HepG2 (cell line): Measurements from ENCODE around the gene MROH2A. TPM values are rescaled to one million over a fixed set of nuclear protein-coding genes. Genes with fewer than 3 reads are reported as not detected.

Experiments
- ATAC-seq: fragments of 200-7000 bp; cut with Tn5 transposase; 3 replicates; pipeline ENCODE4 v1.9.1; 2020; ENCODE audit warnings: mild to moderate bottlenecking, moderate library complexity
- BruUV-seq: library from RNA; stranded (reverse); fragments of 400-500 nt; replicated peaks from 2 replicates; lab custom pipeline; 2021; lab: Mats Ljungman, UMichigan
- CTCF ChIA-PET: fragments of 300-600 bp; formaldehyde crosslinking; extraction: SDS; loops from one replicate; lab custom pipeline; 2021; ENCODE audit warnings: low total read pairs, inconsistent platforms, low intra/inter-chr PET ratio; lab: Yijun Ruan, JAX
- POLR2A ChIA-PET: fragments of 350-600 bp; sonication (Branson Sonifier 250); formaldehyde crosslinking; loops from one replicate; lab custom pipeline; 2020; ENCODE audit warnings: antibody characterized with exemption, inconsistent platforms; lab: Yijun Ruan, JAX
- DNase-seq: peaks from one replicate; pipeline ENCODE4 v3.0.0-alpha.2; 2015; ENCODE audit warnings: low spot score
- FAIRE-seq: peaks from 3 replicates; lab custom pipeline; 2011; peaks lifted over from hg19 to GRCh38; lab: Jason Lieb, UNC
- H2AFZ ChIP-seq: one replicate; pipeline ENCODE4 v1.6.1; 2011; ENCODE audit warnings: low read length, inconsistent platforms
- H3K27ac ChIP-seq: fragments of 300-600 bp; 3 replicates; pipeline ENCODE4 v1.8.0; 2011; ENCODE audit warnings: mixed run types, mild to moderate bottlenecking, mixed read lengths, low read length, inconsistent platforms; ENCODE audit not compliant: insufficient read depth; ENCODE audit errors: extremely low read length
- H3K27me3 ChIP-seq, 2 experiments: fragments of 200-600 bp in 1 of 2; 2 replicates in 1 of 2; 3 replicates in 1 of 2; pipeline versions ENCODE4 v1.6.0 to v1.8.0; 2011; ENCODE audit warnings: low read length in 2 of 2, mild to moderate bottlenecking in 2 of 2, moderate library complexity in 2 of 2, inconsistent platforms in 1 of 2; ENCODE audit not compliant: insufficient read depth in 2 of 2, control insufficient read depth in 1 of 2
- H3K36me3 ChIP-seq, 2 experiments: fragments of 200-600 bp in 1 of 2; replicated peaks in 1 of 2; 2 replicates in 1 of 2; 3 replicates in 1 of 2; pipeline versions ENCODE4 v1.5.1 to v1.8.0; 2011; ENCODE audit warnings: low read length in 2 of 2, inconsistent platforms in 1 of 2; ENCODE audit not compliant: insufficient read depth in 2 of 2, control insufficient read depth in 1 of 2
- H3K4me1 ChIP-seq: 2 replicates; pipeline ENCODE4 v1.5.1; 2012; ENCODE audit warnings: low read length, inconsistent platforms; ENCODE audit not compliant: insufficient read depth
- H3K4me2 ChIP-seq: 2 replicates; pipeline ENCODE4 v1.6.0; 2011; ENCODE audit warnings: low read depth, low read length, inconsistent platforms
- H3K4me3 ChIP-seq, 3 experiments: fragments of 200-600 bp in 1 of 3; sonication (generic), shearing (Covaris generic) in 1 of 3; replicated peaks in 1 of 3; 2 replicates each; pipeline ENCODE4 v1.5.1; 2011 to 2016; ENCODE audit warnings: low read length in 3 of 3, inconsistent platforms in 2 of 3, low read depth in 2 of 3, mild to moderate bottlenecking in 2 of 3, control low read depth in 1 of 3, mixed read lengths in 1 of 3; ENCODE audit not compliant: insufficient read depth in 1 of 3
- H3K79me2 ChIP-seq: one replicate; pipeline ENCODE4 v1.6.1; 2011; ENCODE audit warnings: low read length, inconsistent platforms; ENCODE audit not compliant: insufficient read depth
- H3K9ac ChIP-seq: 2 replicates; pipeline ENCODE4 v1.6.0; 2011; ENCODE audit warnings: mild to moderate bottlenecking, low read depth, low read length, inconsistent platforms; ENCODE audit not compliant: insufficient read depth
- H3K9me3 ChIP-seq: 2 replicates; pipeline ENCODE4 v1.5.1; 2012; ENCODE audit warnings: mild to moderate bottlenecking, low read length
- H4K20me1 ChIP-seq: 2 replicates; pipeline ENCODE4 v1.6.0; 2011; ENCODE audit warnings: inconsistent platforms, mild to moderate bottlenecking, low read length, moderate library complexity; ENCODE audit not compliant: insufficient read depth
- KAT2B ChIP-seq: fragments of 150-350 bp; IDR thresholded peaks from 2 replicates; pipeline ENCODE4 v1.6.1; 2014; ENCODE audit warnings: low read depth, low read length, borderline replicate concordance
- KDM5B ChIP-seq: sonication (generic); formaldehyde crosslinking; IDR thresholded peaks from 2 replicates; pipeline ENCODE4 v1.4.0; 2020; ENCODE audit warnings: missing genetic modification reagents, mild to moderate bottlenecking, borderline replicate concordance
- MTA1 ChIP-seq: sonication (generic); formaldehyde crosslinking; IDR thresholded peaks from 2 replicates; pipeline ENCODE4 v1.4.0; 2020; ENCODE audit warnings: missing genetic modification reagents, mild to moderate bottlenecking, borderline replicate concordance
- PITX1 ChIP-seq: sonication (generic); formaldehyde crosslinking; IDR thresholded peaks from 2 replicates; pipeline ENCODE4 v1.5.1; 2020; ENCODE audit warnings: mild to moderate bottlenecking, missing genetic modification reagents
- TGIF2 ChIP-seq: IDR thresholded peaks from 2 replicates; pipeline ENCODE4 v1.6.1; 2016; ENCODE audit warnings: control low read depth, missing compliant biosample characterization
- ZBTB33 ChIP-seq: sonication (generic); formaldehyde crosslinking; IDR thresholded peaks from 2 replicates; pipeline ENCODE4 v1.4.0; 2020; ENCODE audit warnings: missing genetic modification reagents
- ZBTB38 ChIP-seq: sonication (generic); formaldehyde crosslinking; IDR thresholded peaks from 2 replicates; pipeline ENCODE4 v1.5.1; 2020; ENCODE audit warnings: mild to moderate bottlenecking, missing genetic modification reagents
- ZFP90 ChIP-seq: sonication (generic); formaldehyde crosslinking; IDR thresholded peaks from 2 replicates; pipeline ENCODE4 v1.8.0; 2022; ENCODE audit warnings: missing genetic modification reagents, mild to moderate bottlenecking, inconsistent platforms, borderline replicate concordance
- ZNF562 ChIP-seq: sonication (generic); formaldehyde crosslinking; IDR thresholded peaks from 2 replicates; pipeline ENCODE4 v1.8.0; 2022; ENCODE audit warnings: missing genetic modification reagents, borderline replicate concordance
- ZNF710 ChIP-seq: sonication (generic); formaldehyde crosslinking; IDR thresholded peaks from 2 replicates; pipeline ENCODE4 v1.5.0; 2020; ENCODE audit warnings: mild to moderate bottlenecking, missing genetic modification reagents, borderline replicate concordance
- in situ Hi-C: cut with HindIII; loops from 2 replicates; pipeline ENCODE4 v1.10.0; 2017; ENCODE audit warnings: low pct_unique_long_range_greater_than_20kb; ENCODE audit not compliant: extremely low pct_ligation_motif_present
- intact Hi-C: fragments of 100-400 bp; cut with micrococcal nuclease; formaldehyde crosslinking; loops from one replicate; pipeline ENCODE4 v1.10.0; 2022; ENCODE audit not compliant: unreplicated experiment
- polyA plus RNA-seq, 8 experiments: library from polyadenylated mRNA; depleted of rRNA in 3 of 8; stranded (reverse) in 7 of 8; unstranded in 1 of 8; fragments of >200 nt; fragmentation: Illumina TruSeq in 4 of 8; extraction: Trizol in 4 of 8; gene quantifications; 2 replicates each; pipeline versions ENCODE4 v1.2.1 to v1.2.3, GENCODE V29; 2011 to 2016; ENCODE audit warnings: low read depth in 4 of 8, missing spikeins in 1 of 8, mixed read lengths in 1 of 8; ENCODE audit not compliant: insufficient read depth in 1 of 8
- total RNA-seq, 5 experiments: library from RNA; depleted of rRNA; stranded (reverse); fragments of >200 nt; fragmentation: Illumina TruSeq; extraction: Trizol; gene quantifications; 2 replicates each; pipeline ENCODE4 v1.2.3, GENCODE V29; 2016; ENCODE audit warnings: low read depth in 1 of 5

Gene MROH2A
- total and polyA plus RNA-seq, 2 of the 13 experiments (the other 11 are each of a cell fraction or from before 2014, with no cell fraction given): 0.03 to 0.04 TPM

GRCh38 chr2:233758141-233758540 lies 20.0 kb upstream of the MROH2A start:
- BruUV-seq: no TSS peak
- H3K27me3 ChIP-seq: peaks cover 7 to 73% of the 10 kb centered on the region in 2 experiments; a peak in 4 of 5 replicates
- H3K79me2 ChIP-seq: no peaks in the 10 kb centered on the region
- in situ Hi-C loops (no loop called here), intact Hi-C loops (no loop called here)
- no peak overlapping the region for H3K4me3 ChIP-seq
- FAIRE-seq (no peak), ATAC-seq (no peak), DNase-seq (no peak)
- ChIA-PET POLR2A (interaction anchor here (2.3 kb wide), 1 partner anchor 12 kb away, joined by 9 read pairs; no protein-coding TSS in a partner anchor), CTCF (no interaction called here)
- H3K4me1 ChIP-seq: peaks cover 46% of the 10 kb centered on the region
- no peak overlapping the region for H2AFZ ChIP-seq
- no peaks in the 10 kb centered on the region for H4K20me1 ChIP-seq
- no peak overlapping the region for H3K4me2 ChIP-seq
- TF ChIP-seq PITX1 (CRISPR knock-in tag): no peak
- TF ChIP-seq ZFP90: no peak
- no peak for TF ChIP-seq MTA1 (CRISPR knock-in tag)
- TF ChIP-seq ZBTB38 (CRISPR knock-in tag): no peak
- no peak for TF ChIP-seq ZNF562 (CRISPR knock-in tag)
- no peak for TF ChIP-seq ZNF710 (CRISPR knock-in tag)
- no peak for TF ChIP-seq TGIF2
- no peak for TF ChIP-seq KDM5B
- TF ChIP-seq KAT2B: no peak
- no peak for TF ChIP-seq ZBTB33 (CRISPR knock-in tag)
- no peaks in the 10 kb centered on the region for H3K9me3 ChIP-seq
- H3K36me3 ChIP-seq: no peaks in the 10 kb centered on the region
- H3K9ac ChIP-seq: no peak overlapping the region
- H3K27ac ChIP-seq: no peak overlapping the region
